GM23338 (cell line): ENCODE data around the gene PTRH2. TPM values are rescaled to one million over a fixed set of nuclear protein-coding genes. Genes with fewer than 3 reads are reported as not detected.

Experiments used
- ATAC-seq: fragments of 200-7000 bp; cut with Tn5 transposase; 3 replicates; pipeline ENCODE4 v1.9.1; 2020
- DNase-seq: peaks from one replicate; pipeline ENCODE4 v3.0.0-alpha.2; 2015; ENCODE audit warnings: low spot score
- H2AFZ ChIP-seq: fragments of 200-600 bp; sonication (generic); 2 replicates; pipeline ENCODE4 v1.8.0; 2016; ENCODE audit warnings: antibody characterized with exemption, mild to moderate bottlenecking, moderate library complexity
- H3F3A ChIP-seq: fragments of 200-600 bp; sonication (generic); replicated peaks from 2 replicates; pipeline ENCODE4 v1.8.0; 2017; ENCODE audit warnings: antibody characterized with exemption, mixed run types, low read depth
- H3K27ac ChIP-seq: fragments of 200-600 bp; sonication (generic); 2 replicates; pipeline ENCODE4 v1.6.1; 2016; ENCODE audit warnings: low read depth
- H3K27me3 ChIP-seq: fragments of 200-600 bp; sonication (generic); 2 replicates; pipeline ENCODE4 v1.8.0; 2016; ENCODE audit warnings: mild to moderate bottlenecking, mixed run types, moderate library complexity; ENCODE audit not compliant: insufficient read depth
- H3K36me3 ChIP-seq: fragments of 200-600 bp; sonication (generic); 2 replicates; pipeline ENCODE4 v1.8.0; 2016; ENCODE audit warnings: mild to moderate bottlenecking; ENCODE audit not compliant: insufficient read depth
- H3K4me1 ChIP-seq: fragments of 200-600 bp; sonication (generic); 2 replicates; pipeline ENCODE4 v1.8.0; 2016; ENCODE audit warnings: mild to moderate bottlenecking, moderate library complexity; ENCODE audit not compliant: insufficient read depth
- H3K4me2 ChIP-seq: fragments of 200-600 bp; sonication (generic); 2 replicates; pipeline ENCODE4 v1.7.1; 2017; ENCODE audit warnings: mixed run types
- H3K4me3 ChIP-seq: fragments of 200-600 bp; sonication (generic); 2 replicates; pipeline ENCODE4 v1.6.1; 2016; ENCODE audit warnings: mixed run types
- H3K79me2 ChIP-seq: fragments of 200-600 bp; sonication (generic); replicated peaks from 2 replicates; pipeline ENCODE4 v1.8.0; 2017; ENCODE audit warnings: mild to moderate bottlenecking; ENCODE audit not compliant: insufficient read depth
- H3K9me2 ChIP-seq: fragments of 200-600 bp; sonication (generic); 2 replicates; pipeline ENCODE4 v1.8.0; 2017; ENCODE audit not compliant: insufficient read depth
- H4K20me1 ChIP-seq: fragments of 200-600 bp; sonication (generic); replicated peaks from 2 replicates; pipeline ENCODE4 v1.8.0; 2017; ENCODE audit warnings: mild to moderate bottlenecking; ENCODE audit not compliant: insufficient read depth
- H3K27ac Mint-ChIP-seq: 2 replicates; pipeline ENCODE4 v1.8.0; 2020; ENCODE audit warnings: inconsistent platforms, mild to moderate bottlenecking, moderate library complexity, mixed read lengths
- H3K27me3 Mint-ChIP-seq: 3 replicates; pipeline ENCODE4 v1.8.0; 2022; ENCODE audit warnings: low read depth, mild to moderate bottlenecking, moderate library complexity, mixed read lengths, inconsistent platforms; ENCODE audit not compliant: insufficient read depth, poor library complexity
- H3K36me3 Mint-ChIP-seq: 3 replicates; pipeline ENCODE4 v1.8.0; 2021; ENCODE audit warnings: low read depth, mild to moderate bottlenecking, inconsistent platforms, moderate library complexity, mixed read lengths
- H3K4me1 Mint-ChIP-seq: 3 replicates; pipeline ENCODE4 v1.8.0; 2020; ENCODE audit warnings: mild to moderate bottlenecking, inconsistent platforms, mixed read lengths
- H3K4me3 Mint-ChIP-seq: 3 replicates; pipeline ENCODE4 v1.8.0; 2021; ENCODE audit warnings: moderate library complexity, mild to moderate bottlenecking, inconsistent platforms, mixed read lengths
- H3K9me3 Mint-ChIP-seq: 3 replicates; pipeline ENCODE4 v1.8.0; 2020; ENCODE audit warnings: moderate library complexity, mild to moderate bottlenecking, inconsistent platforms, mixed read lengths
- CREB1 ChIP-seq: fragments of 250-450 bp; sonication (Bioruptor Pico); IDR thresholded peaks from 2 replicates; pipeline ENCODE4 v1.5.0; 2020; ENCODE audit warnings: low read depth, mild to moderate bottlenecking, moderate library complexity
- JUNB ChIP-seq: IDR thresholded peaks from one replicate; pipeline ENCODE4 v1.6.1; 2016; ENCODE audit warnings: antibody characterized with exemption; ENCODE audit not compliant: unreplicated experiment
- NANOG ChIP-seq: IDR thresholded peaks from 2 replicates; pipeline ENCODE4 v1.6.1; 2016; ENCODE audit warnings: antibody characterized with exemption, borderline replicate concordance
- STAT1 ChIP-seq: IDR thresholded peaks from one replicate; pipeline ENCODE4 v1.6.1; 2016; ENCODE audit warnings: antibody characterized with exemption; ENCODE audit not compliant: unreplicated experiment
- ZNF331 ChIP-seq: fragments of 250-450 bp; sonication (Bioruptor Pico); IDR thresholded peaks from 2 replicates; pipeline ENCODE4 v1.5.0; 2020; ENCODE audit warnings: low read depth, mild to moderate bottlenecking, moderate library complexity
- polyA plus RNA-seq: library from polyadenylated mRNA; unstranded; fragments of >200 nt; fragmentation: Nextera tagmentation; extraction: Ambion mirVana; gene quantifications from 2 replicates; pipeline ENCODE4 v1.2.1, GENCODE V29; 2016
- total RNA-seq: library from RNA; depleted of rRNA; stranded (reverse); fragments of >200 nt; shearing (Covaris generic); gene quantifications from 2 replicates; pipeline ENCODE4 v1.2.3, GENCODE V29; 2014
- TF ChIP-seq, protein P1 (sequence below): fragments of 250-450 bp; sonication (Bioruptor Pico); IDR thresholded peaks from 2 replicates; pipeline ENCODE4 v1.5.0; 2020; ENCODE audit warnings: mild to moderate bottlenecking, moderate library complexity
- TF ChIP-seq, protein P2 (sequence below), 2 experiments: fragments of 200-600 bp in 1 of 2; sonication (generic) in 1 of 2; conservative IDR thresholded peaks; 2 replicates each; pipeline versions ENCODE4 v1.5.1 to v1.6.1; 2016 to 2017; ENCODE audit warnings: antibody characterized with exemption in 2 of 2, low read depth in 2 of 2, mild to moderate bottlenecking in 2 of 2, moderate library complexity in 1 of 2

PTRH2 gene
- total and polyA plus RNA-seq, 2 experiments from 2014 or later = 32.7 to 85.2 TPM

DNA sequence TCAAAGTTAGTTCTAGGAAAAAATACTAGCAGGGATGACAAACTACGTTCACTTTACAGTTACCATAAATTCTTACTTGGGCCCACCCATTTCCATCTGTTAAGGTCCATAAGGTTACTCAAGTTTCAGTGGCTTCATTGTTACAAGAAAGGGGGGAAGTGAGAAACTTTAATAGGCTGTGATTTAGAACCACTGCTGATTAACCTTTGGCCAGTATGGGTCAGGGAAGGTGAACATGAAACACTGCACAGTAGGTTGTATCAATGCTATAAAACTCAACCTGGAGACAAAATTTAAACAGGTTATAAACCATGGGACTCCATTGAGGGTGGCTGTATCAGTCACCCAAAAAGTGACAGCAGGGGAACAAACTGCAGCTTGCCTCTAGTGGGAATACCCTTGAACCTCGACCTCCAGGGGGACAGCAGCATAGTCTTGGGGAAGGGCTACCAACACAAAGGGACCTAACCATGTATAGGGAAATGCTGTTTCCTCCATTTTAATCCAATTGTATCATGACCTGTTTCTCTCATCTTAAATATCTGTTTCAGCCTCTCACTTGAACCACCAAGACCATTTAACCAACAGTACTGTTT lies 10.4 kb downstream of the PTRH2 start:
- Histone ChIP-seq H3K79me2 (peaks cover 87% of the 10 kb centered on the region), H3K4me3 (no peak overlapping the region), H3K36me3 (peaks cover 34% of the 10 kb centered on the region), H3K27me3 (no peaks in the 10 kb centered on the region), H3F3A (peaks cover 19% of the 10 kb centered on the region), H4K20me1 (peaks cover 76% of the 10 kb centered on the region), H3K4me1 (peaks cover 8% of the 10 kb centered on the region), H3K4me2 (no peak overlapping the region), H2AFZ (no peak overlapping the region), H3K9me2 (no peaks in the 10 kb centered on the region), H3K27ac (peak overlapping the region; percentile 60)
- H3K27ac Mint-ChIP-seq = no peak overlapping the region
- TF ChIP-seq CREB1 (no peak), NANOG (no peak), ZNF331 (CRISPR knock-in tag) (no peak), STAT1 (no peak), JUNB (no peak)
- TF ChIP-seq, protein P1, sequence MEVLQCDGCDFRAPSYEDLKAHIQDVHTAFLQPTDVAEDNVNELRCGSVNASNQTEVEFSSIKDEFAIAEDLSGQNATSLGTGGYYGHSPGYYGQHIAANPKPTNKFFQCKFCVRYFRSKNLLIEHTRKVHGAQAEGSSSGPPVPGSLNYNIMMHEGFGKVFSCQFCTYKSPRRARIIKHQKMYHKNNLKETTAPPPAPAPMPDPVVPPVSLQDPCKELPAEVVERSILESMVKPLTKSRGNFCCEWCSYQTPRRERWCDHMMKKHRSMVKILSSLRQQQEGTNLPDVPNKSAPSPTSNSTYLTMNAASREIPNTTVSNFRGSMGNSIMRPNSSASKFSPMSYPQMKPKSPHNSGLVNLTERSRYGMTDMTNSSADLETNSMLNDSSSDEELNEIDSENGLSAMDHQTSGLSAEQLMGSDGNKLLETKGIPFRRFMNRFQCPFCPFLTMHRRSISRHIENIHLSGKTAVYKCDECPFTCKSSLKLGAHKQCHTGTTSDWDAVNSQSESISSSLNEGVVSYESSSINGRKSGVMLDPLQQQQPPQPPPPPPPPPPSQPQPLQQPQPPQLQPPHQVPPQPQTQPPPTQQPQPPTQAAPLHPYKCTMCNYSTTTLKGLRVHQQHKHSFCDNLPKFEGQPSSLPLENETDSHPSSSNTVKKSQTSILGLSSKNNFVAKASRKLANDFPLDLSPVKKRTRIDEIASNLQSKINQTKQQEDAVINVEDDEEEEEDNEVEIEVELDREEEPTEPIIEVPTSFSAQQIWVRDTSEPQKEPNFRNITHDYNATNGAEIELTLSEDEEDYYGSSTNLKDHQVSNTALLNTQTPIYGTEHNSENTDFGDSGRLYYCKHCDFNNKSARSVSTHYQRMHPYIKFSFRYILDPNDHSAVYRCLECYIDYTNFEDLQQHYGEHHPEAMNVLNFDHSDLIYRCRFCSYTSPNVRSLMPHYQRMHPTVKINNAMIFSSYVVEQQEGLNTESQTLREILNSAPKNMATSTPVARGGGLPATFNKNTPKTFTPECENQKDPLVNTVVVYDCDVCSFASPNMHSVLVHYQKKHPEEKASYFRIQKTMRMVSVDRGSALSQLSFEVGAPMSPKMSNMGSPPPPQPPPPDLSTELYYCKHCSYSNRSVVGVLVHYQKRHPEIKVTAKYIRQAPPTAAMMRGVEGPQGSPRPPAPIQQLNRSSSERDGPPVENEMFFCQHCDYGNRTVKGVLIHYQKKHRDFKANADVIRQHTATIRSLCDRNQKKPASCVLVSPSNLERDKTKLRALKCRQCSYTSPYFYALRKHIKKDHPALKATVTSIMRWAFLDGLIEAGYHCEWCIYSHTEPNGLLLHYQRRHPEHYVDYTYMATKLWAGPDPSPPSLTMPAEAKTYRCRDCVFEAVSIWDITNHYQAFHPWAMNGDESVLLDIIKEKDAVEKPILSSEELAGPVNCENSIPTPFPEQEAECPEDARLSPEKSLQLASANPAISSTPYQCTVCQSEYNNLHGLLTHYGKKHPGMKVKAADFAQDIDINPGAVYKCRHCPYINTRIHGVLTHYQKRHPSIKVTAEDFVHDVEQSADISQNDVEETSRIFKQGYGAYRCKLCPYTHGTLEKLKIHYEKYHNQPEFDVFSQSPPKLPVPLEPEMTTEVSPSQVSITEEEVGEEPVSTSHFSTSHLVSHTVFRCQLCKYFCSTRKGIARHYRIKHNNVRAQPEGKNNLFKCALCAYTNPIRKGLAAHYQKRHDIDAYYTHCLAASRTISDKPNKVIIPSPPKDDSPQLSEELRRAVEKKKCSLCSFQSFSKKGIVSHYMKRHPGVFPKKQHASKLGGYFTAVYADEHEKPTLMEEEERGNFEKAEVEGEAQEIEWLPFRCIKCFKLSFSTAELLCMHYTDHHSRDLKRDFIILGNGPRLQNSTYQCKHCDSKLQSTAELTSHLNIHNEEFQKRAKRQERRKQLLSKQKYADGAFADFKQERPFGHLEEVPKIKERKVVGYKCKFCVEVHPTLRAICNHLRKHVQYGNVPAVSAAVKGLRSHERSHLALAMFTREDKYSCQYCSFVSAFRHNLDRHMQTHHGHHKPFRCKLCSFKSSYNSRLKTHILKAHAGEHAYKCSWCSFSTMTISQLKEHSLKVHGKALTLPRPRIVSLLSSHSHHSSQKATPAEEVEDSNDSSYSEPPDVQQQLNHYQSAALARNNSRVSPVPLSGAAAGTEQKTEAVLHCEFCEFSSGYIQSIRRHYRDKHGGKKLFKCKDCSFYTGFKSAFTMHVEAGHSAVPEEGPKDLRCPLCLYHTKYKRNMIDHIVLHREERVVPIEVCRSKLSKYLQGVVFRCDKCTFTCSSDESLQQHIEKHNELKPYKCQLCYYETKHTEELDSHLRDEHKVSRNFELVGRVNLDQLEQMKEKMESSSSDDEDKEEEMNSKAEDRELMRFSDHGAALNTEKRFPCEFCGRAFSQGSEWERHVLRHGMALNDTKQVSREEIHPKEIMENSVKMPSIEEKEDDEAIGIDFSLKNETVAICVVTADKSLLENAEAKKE (CRISPR knock-in tag) = no peak
- TF ChIP-seq, protein P2, sequence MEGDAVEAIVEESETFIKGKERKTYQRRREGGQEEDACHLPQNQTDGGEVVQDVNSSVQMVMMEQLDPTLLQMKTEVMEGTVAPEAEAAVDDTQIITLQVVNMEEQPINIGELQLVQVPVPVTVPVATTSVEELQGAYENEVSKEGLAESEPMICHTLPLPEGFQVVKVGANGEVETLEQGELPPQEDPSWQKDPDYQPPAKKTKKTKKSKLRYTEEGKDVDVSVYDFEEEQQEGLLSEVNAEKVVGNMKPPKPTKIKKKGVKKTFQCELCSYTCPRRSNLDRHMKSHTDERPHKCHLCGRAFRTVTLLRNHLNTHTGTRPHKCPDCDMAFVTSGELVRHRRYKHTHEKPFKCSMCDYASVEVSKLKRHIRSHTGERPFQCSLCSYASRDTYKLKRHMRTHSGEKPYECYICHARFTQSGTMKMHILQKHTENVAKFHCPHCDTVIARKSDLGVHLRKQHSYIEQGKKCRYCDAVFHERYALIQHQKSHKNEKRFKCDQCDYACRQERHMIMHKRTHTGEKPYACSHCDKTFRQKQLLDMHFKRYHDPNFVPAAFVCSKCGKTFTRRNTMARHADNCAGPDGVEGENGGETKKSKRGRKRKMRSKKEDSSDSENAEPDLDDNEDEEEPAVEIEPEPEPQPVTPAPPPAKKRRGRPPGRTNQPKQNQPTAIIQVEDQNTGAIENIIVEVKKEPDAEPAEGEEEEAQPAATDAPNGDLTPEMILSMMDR (conservative IDR thresholded peaks at IDR 0.05; ENCODE audit: low read depth in 2 of 2) = no peak
- H3K4me3 Mint-ChIP-seq = no peak overlapping the region
- peaks cover 7% of the 10 kb centered on the region for H3K27me3 Mint-ChIP-seq
- no peak; the same call in 2 of the 3 replicates for ATAC-seq
- DNase-seq = no peak
- no peaks in the 10 kb centered on the region for H3K9me3 Mint-ChIP-seq
- peaks cover 72% of the 10 kb centered on the region for H3K36me3 Mint-ChIP-seq
- H3K4me1 Mint-ChIP-seq = peaks cover 7% of the 10 kb centered on the region
